Astrocyte (in vitro differentiated cells and primary cell): ENCODE data around the gene OBSL1. TPM values are rescaled to one million over a fixed set of nuclear protein-coding genes. Genes with fewer than 3 reads are reported as not detected.

ENCODE experiments used
- DNase-seq: peaks from one replicate; pipeline ENCODE4 v3.0.0-alpha.2; 2010; ENCODE audit warnings: low read depth
- FAIRE-seq: peaks from 2 replicates; lab custom pipeline; 2011; peaks lifted over from hg19 to GRCh38; lab: Jason Lieb, UNC
- H2AFZ ChIP-seq: 2 replicates; pipeline ENCODE4 v1.6.0; 2012; ENCODE audit warnings: low read depth, low read length, inconsistent platforms
- H3K27ac ChIP-seq: 2 replicates; pipeline ENCODE4 v1.5.1; 2011; ENCODE audit warnings: low read depth, low read length, inconsistent platforms
- H3K27me3 ChIP-seq: 2 replicates; pipeline ENCODE4 v1.6.0; 2011; ENCODE audit warnings: low read length, inconsistent platforms; ENCODE audit not compliant: insufficient read depth
- H3K36me3 ChIP-seq: 2 replicates; pipeline ENCODE4 v1.5.1; 2011; ENCODE audit warnings: low read length, inconsistent platforms; ENCODE audit not compliant: insufficient read depth
- H3K4me1 ChIP-seq: 2 replicates; pipeline ENCODE4 v1.5.1; 2011; ENCODE audit warnings: low read length, inconsistent platforms; ENCODE audit not compliant: insufficient read depth
- H3K4me2 ChIP-seq: 2 replicates; pipeline ENCODE4 v1.6.0; 2012; ENCODE audit warnings: low read length, inconsistent platforms
- H3K4me3 ChIP-seq: 2 replicates; pipeline ENCODE4 v1.5.1; 2011; ENCODE audit warnings: low read depth, mild to moderate bottlenecking, low read length, inconsistent platforms; ENCODE audit not compliant: insufficient read depth
- H3K79me2 ChIP-seq: 2 replicates; pipeline ENCODE4 v1.6.0; 2012; ENCODE audit warnings: mild to moderate bottlenecking, low read length, inconsistent platforms; ENCODE audit not compliant: insufficient read depth
- H3K9ac ChIP-seq: 2 replicates; pipeline ENCODE4 v1.6.0; 2012; ENCODE audit warnings: mild to moderate bottlenecking, low read length, inconsistent platforms
- H3K9me3 ChIP-seq: 2 replicates; pipeline ENCODE4 v1.5.1; 2012; ENCODE audit warnings: low read depth, mild to moderate bottlenecking, low read length, inconsistent platforms; ENCODE audit not compliant: insufficient read depth
- H4K20me1 ChIP-seq: 2 replicates; pipeline ENCODE4 v1.6.0; 2012; ENCODE audit warnings: low read length, inconsistent platforms; ENCODE audit not compliant: insufficient read depth
- H3K27ac Mint-ChIP-seq: one replicate; pipeline ENCODE4 v1.8.0; 2021; ENCODE audit warnings: mild to moderate bottlenecking, mixed read lengths; ENCODE audit not compliant: unreplicated experiment
- H3K27me3 Mint-ChIP-seq: one replicate; pipeline ENCODE4 v1.8.0; 2021; ENCODE audit warnings: low read depth, mixed read lengths; ENCODE audit not compliant: unreplicated experiment
- H3K36me3 Mint-ChIP-seq: one replicate; pipeline ENCODE4 v1.8.0; 2021; ENCODE audit warnings: low read depth, mixed read lengths; ENCODE audit not compliant: unreplicated experiment
- H3K4me1 Mint-ChIP-seq: one replicate; pipeline ENCODE4 v1.8.0; 2021; ENCODE audit warnings: low read depth, mixed read lengths; ENCODE audit not compliant: unreplicated experiment
- H3K4me3 Mint-ChIP-seq: one replicate; pipeline ENCODE4 v1.8.0; 2021; ENCODE audit warnings: mild to moderate bottlenecking, moderate library complexity, mixed read lengths; ENCODE audit not compliant: unreplicated experiment
- H3K9me3 Mint-ChIP-seq: one replicate; pipeline ENCODE4 v1.8.0; 2021; ENCODE audit warnings: mild to moderate bottlenecking, mixed read lengths; ENCODE audit not compliant: unreplicated experiment
- EZH2 ChIP-seq: IDR thresholded peaks from 2 replicates; pipeline ENCODE4 v1.6.1; 2012; ENCODE audit warnings: mild to moderate bottlenecking, low read length, inconsistent platforms; ENCODE audit not compliant: insufficient read depth
- total RNA-seq: library from RNA; stranded (reverse); gene quantifications from 2 replicates; pipeline ENCODE4 v1.2.1, GENCODE V29; 2021
- TF ChIP-seq, protein P1 (sequence below): IDR thresholded peaks from 2 replicates; pipeline ENCODE4 v1.5.1; 2011; ENCODE audit warnings: low read depth, mild to moderate bottlenecking, inconsistent platforms, low read length, moderate library complexity; ENCODE audit not compliant: insufficient read depth

Gene OBSL1
- total RNA-seq, 1 donor from 2014 or later, result 77.5 TPM

DNA sequence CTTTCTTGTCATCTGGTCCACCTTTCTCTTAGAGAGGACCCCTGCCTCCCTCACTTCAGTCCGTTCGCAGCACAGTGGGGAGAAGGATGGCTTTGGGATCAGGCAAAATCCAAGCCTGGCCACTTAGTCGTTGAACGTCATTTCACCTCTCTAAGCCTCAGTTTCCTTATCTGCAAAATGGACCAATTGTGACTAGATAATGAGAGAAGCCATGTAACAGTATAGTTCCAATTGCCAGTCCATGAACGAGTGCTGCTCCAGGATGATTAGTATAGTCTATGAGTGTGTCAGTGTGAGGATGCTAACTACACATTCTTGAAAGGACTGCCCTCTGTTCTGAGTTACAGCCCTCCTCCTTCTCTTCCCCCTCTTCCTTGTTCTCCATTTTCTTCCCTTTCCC lies 1.8 kb upstream of the OBSL1 start:
- no peak overlapping the region for H3K27ac Mint-ChIP-seq
- Histone ChIP-seq H3K27ac (no peak overlapping the region), H3K79me2 (peaks cover 10% of the 10 kb centered on the region), H3K9ac (no peak overlapping the region), H2AFZ (no peak overlapping the region), H3K36me3 (peaks cover 8% of the 10 kb centered on the region), H3K4me3 (no peak overlapping the region), H3K4me1 (peaks cover 23% of the 10 kb centered on the region), H4K20me1 (peaks cover 13% of the 10 kb centered on the region), H3K9me3 (no peaks in the 10 kb centered on the region), H3K27me3 (peaks cover 8% of the 10 kb centered on the region), H3K4me2 (no peak overlapping the region)
- no peak for DNase-seq
- FAIRE-seq, result no peak
- H3K9me3 Mint-ChIP-seq, result no peaks in the 10 kb centered on the region
- peaks cover 14% of the 10 kb centered on the region for H3K4me1 Mint-ChIP-seq
- H3K4me3 Mint-ChIP-seq, result peak overlapping the region; percentile 6
- H3K27me3 Mint-ChIP-seq, result no peaks in the 10 kb centered on the region
- no peak for TF ChIP-seq EZH2
- TF ChIP-seq, protein P1, sequence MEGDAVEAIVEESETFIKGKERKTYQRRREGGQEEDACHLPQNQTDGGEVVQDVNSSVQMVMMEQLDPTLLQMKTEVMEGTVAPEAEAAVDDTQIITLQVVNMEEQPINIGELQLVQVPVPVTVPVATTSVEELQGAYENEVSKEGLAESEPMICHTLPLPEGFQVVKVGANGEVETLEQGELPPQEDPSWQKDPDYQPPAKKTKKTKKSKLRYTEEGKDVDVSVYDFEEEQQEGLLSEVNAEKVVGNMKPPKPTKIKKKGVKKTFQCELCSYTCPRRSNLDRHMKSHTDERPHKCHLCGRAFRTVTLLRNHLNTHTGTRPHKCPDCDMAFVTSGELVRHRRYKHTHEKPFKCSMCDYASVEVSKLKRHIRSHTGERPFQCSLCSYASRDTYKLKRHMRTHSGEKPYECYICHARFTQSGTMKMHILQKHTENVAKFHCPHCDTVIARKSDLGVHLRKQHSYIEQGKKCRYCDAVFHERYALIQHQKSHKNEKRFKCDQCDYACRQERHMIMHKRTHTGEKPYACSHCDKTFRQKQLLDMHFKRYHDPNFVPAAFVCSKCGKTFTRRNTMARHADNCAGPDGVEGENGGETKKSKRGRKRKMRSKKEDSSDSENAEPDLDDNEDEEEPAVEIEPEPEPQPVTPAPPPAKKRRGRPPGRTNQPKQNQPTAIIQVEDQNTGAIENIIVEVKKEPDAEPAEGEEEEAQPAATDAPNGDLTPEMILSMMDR, result no peak
- peaks cover 5% of the 10 kb centered on the region for H3K36me3 Mint-ChIP-seq

DNA sequence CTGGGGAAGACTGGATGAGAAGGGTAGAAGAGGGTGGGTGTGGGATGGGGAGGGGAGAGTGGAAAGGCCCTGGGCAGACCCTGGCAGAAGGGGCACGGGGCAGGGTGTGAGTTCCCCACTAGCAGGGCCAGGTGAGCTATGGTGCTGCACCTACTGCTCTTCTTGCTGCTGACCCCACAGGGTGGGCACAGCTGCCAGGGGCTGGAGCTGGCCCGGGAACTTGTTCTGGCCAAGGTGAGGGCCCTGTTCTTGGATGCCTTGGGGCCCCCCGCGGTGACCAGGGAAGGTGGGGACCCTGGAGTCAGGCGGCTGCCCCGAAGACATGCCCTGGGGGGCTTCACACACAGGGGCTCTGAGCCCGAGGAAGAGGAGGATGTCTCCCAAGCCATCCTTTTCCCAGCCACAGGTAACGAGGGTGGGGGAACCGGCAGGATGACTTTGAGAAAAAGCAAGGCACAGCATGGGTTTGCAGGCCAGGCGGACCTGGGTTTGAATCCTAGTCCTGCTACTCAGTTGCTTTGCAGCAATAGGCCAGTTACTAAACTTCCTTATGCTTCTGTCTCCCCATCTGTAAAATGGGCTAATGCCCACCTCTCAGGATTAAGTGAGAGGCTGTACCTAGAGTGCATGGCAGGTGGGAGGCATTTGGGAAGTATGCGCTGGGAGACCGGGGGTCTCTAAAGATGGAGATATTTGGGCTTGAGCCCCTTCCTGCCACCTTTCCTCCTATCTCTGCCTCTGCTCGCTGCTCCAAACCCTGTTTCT lies 1.1 kb upstream of the OBSL1 start, which contains the start of gene INHA:
INHA (plus strand) TSS at position 74 of the 765 bp plus-strand sequence; CDS start at position 139, 65 bp downstream.
- H3K27ac Mint-ChIP-seq, result peak within 1 kb of the TSS; percentile 59
- Histone ChIP-seq H3K9me3 (no peaks in the 10 kb centered on the region), H3K4me1 (peaks cover 23% of the 10 kb centered on the region), H3K36me3 (peaks cover 8% of the 10 kb centered on the region), H3K27ac (peak within 1 kb of the TSS; percentile 19), H2AFZ (peak within 1 kb of the TSS; percentile 61), H3K4me3 (peak within 1 kb of the TSS; percentile 52), H3K27me3 (peaks cover 8% of the 10 kb centered on the region), H3K4me2 (peak within 1 kb of the TSS; percentile 89), H3K9ac (peak within 1 kb of the TSS; percentile 82), H3K79me2 (peaks cover 10% of the 10 kb centered on the region), H4K20me1 (peaks cover 15% of the 10 kb centered on the region)
- FAIRE-seq, result no peak
- H3K4me3 Mint-ChIP-seq, result peak within 1 kb of the TSS; percentile 79
- no peaks in the 10 kb centered on the region for H3K9me3 Mint-ChIP-seq
- peaks cover 11% of the 10 kb centered on the region for H3K4me1 Mint-ChIP-seq
- DNase-seq, result no peak
- peaks cover 8% of the 10 kb centered on the region for H3K36me3 Mint-ChIP-seq
- TF ChIP-seq EZH2, result no peak
- TF ChIP-seq, protein P1, result no peak
- H3K27me3 Mint-ChIP-seq, result no peaks in the 10 kb centered on the region

DNA sequence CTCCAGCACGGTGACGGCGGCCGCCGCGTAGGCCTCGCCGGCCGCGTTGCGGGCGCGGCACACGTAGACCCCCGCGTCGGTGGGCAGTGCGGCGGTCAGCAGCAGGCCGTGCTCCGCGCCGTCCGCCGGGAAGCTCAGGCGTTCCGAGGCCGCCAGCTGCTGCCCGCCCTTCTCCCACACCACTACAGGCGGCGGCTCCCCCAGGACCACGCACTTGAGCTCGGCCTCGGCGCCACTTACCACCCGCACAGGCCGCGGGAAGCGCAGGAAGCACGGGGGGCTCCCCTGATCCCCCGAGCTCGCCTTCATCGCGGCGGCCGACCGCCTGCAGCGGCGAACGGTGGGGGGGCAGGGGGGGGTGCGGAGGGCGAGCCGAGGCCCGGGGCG lies 422 bp downstream of the OBSL1 start:
- Mint-ChIP-seq H3K27ac (no peak overlapping the region), H3K36me3 (peaks cover 17% of the 10 kb centered on the region), H3K9me3 (no peaks in the 10 kb centered on the region), H3K4me3 (no peak overlapping the region), H3K4me1 (peaks cover 4% of the 10 kb centered on the region), H3K27me3 (no peaks in the 10 kb centered on the region)
- Histone ChIP-seq H3K27ac (peak overlapping the region; percentile 47), H2AFZ (peak overlapping the region; percentile 80), H3K4me1 (peaks cover 15% of the 10 kb centered on the region), H4K20me1 (peaks cover 15% of the 10 kb centered on the region), H3K27me3 (no peaks in the 10 kb centered on the region), H3K79me2 (peaks cover 10% of the 10 kb centered on the region), H3K9me3 (no peaks in the 10 kb centered on the region), H3K4me2 (peak overlapping the region; percentile 89), H3K9ac (peak overlapping the region; percentile 82), H3K4me3 (peak overlapping the region; percentile 60), H3K36me3 (peaks cover 8% of the 10 kb centered on the region)
- DNase-seq, result peak; percentile 13
- FAIRE-seq, result no peak
- TF ChIP-seq, protein P1, result no peak
- no peak for TF ChIP-seq EZH2
